Activated CD4-positive, alpha-beta T cell treated with anti-CD3 and anti-CD28 coated beads, Interleukin-2, amount 10 ng/mL, durations not matched to agents 7 days and 5 days (primary cell): ENCODE data around the gene AVEN. TPM values are rescaled to one million over a fixed set of nuclear protein-coding genes. Genes with fewer than 3 reads are reported as not detected.

Experiments
- CTCF ChIA-PET: fragments of 350-600 bp; sonication (Branson Sonifier 250); formaldehyde crosslinking; loops from one replicate; lab custom pipeline; 2021; ENCODE audit warnings: antibody characterized with exemption; lab: Charles Lee
- POLR2A ChIA-PET: fragments of 350-600 bp; sonication (Branson Sonifier 250); formaldehyde crosslinking; loops from one replicate; lab custom pipeline; 2021; ENCODE audit warnings: antibody characterized with exemption; lab: Charles Lee
- DNase-seq: peaks from one replicate; pipeline ENCODE4 v3.0.0-alpha.2; 2020
- H3K27ac Mint-ChIP-seq: one replicate; pipeline ENCODE4 v1.8.0; 2021; ENCODE audit warnings: mild to moderate bottlenecking, moderate library complexity, mixed read lengths
- H3K27me3 Mint-ChIP-seq: one replicate; pipeline ENCODE4 v1.8.0; 2021; ENCODE audit warnings: mixed read lengths
- H3K36me3 Mint-ChIP-seq: one replicate; pipeline ENCODE4 v1.8.0; 2021; ENCODE audit warnings: low read depth, mixed read lengths
- H3K4me1 Mint-ChIP-seq: one replicate; pipeline ENCODE4 v1.8.0; 2021; ENCODE audit warnings: mixed read lengths
- H3K4me3 Mint-ChIP-seq: one replicate; pipeline ENCODE4 v1.8.0; 2021; ENCODE audit warnings: mild to moderate bottlenecking, moderate library complexity, mixed read lengths
- H3K9me3 Mint-ChIP-seq: one replicate; pipeline ENCODE4 v1.8.0; 2021; ENCODE audit warnings: mixed read lengths
- total RNA-seq, 2 experiments: library from RNA; stranded (reverse); gene quantifications; one replicate each; pipeline ENCODE4 v1.2.3, GENCODE V29; 2021

The AVEN gene
- total RNA-seq, 2 experiments from 2014 or later, result 9.1 TPM

GRCh38 chr15:33871980-33872379, 167.0 kb downstream of the AVEN start:
- DNase-seq, result no peak
- no peaks in the 10 kb centered on the region for H3K9me3 Mint-ChIP-seq
- H3K4me1 Mint-ChIP-seq, result no peaks in the 10 kb centered on the region
- no peaks in the 10 kb centered on the region for H3K27me3 Mint-ChIP-seq
- no peaks in the 10 kb centered on the region for H3K36me3 Mint-ChIP-seq
- no peak overlapping the region for H3K27ac Mint-ChIP-seq
- POLR2A ChIA-PET, result no interaction called here
- no peak overlapping the region for H3K4me3 Mint-ChIP-seq
- CTCF ChIA-PET, result no interaction called here

GRCh38 chr15:33866101-33866737, 172.8 kb downstream of the AVEN start:
- POLR2A ChIA-PET, result no interaction called here
- DNase-seq, result no peak
- Mint-ChIP-seq H3K36me3 (peaks cover 3% of the 10 kb centered on the region), H3K27me3 (no peaks in the 10 kb centered on the region), H3K27ac (no peak overlapping the region), H3K4me3 (no peak overlapping the region), H3K4me1 (no peaks in the 10 kb centered on the region), H3K9me3 (no peaks in the 10 kb centered on the region)
- CTCF ChIA-PET, result interaction anchor here (1.4 kb wide), 1 partner anchor 16 kb away, joined by 3 read pairs; no protein-coding TSS in a partner anchor

DNA sequence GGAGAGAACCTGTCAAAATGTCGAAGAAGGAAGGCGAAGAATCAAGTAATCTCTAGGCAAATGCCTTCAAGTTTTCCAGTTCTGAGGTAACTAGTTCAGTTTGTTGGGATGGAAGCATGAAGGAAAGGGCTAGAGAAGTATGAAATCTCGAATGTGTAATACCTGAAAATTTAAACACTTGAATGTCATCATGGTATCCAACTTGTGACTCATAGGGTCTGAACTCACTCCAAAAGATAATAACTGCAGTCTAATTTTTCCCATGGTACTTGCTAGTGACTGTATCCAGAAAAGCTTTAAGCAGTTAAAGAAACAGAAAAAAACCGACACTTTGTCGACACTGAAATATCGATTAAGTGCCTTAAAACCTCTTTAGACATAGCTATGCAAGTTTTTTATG, 173.6 kb downstream of the AVEN start:
- Mint-ChIP-seq H3K27ac (no peak overlapping the region), H3K4me3 (no peak overlapping the region), H3K27me3 (no peaks in the 10 kb centered on the region), H3K4me1 (no peaks in the 10 kb centered on the region), H3K36me3 (peaks cover 3% of the 10 kb centered on the region), H3K9me3 (no peaks in the 10 kb centered on the region)
- no peak for DNase-seq
- ChIA-PET CTCF (interaction anchor here (1.4 kb wide), 1 partner anchor 15 kb away, joined by 3 read pairs; no protein-coding TSS in a partner anchor), POLR2A (no interaction called here)

- Mint-ChIP-seq H3K27ac (no peak overlapping the region), H3K27me3 (no peaks in the 10 kb centered on the region), H3K36me3 (peaks cover 3% of the 10 kb centered on the region), H3K4me1 (no peaks in the 10 kb centered on the region), H3K4me3 (no peak overlapping the region), H3K9me3 (no peaks in the 10 kb centered on the region)
- POLR2A ChIA-PET, result no interaction called here
- DNase-seq, result no peak
- CTCF ChIA-PET, result interaction anchor here (0.8 kb wide), 1 partner anchor 25 kb away, joined by 3 read pairs; no protein-coding TSS in a partner anchor
Observed at GRCh38 chr15:33864360-33865075, 174.5 kb downstream of the AVEN start.

DNA sequence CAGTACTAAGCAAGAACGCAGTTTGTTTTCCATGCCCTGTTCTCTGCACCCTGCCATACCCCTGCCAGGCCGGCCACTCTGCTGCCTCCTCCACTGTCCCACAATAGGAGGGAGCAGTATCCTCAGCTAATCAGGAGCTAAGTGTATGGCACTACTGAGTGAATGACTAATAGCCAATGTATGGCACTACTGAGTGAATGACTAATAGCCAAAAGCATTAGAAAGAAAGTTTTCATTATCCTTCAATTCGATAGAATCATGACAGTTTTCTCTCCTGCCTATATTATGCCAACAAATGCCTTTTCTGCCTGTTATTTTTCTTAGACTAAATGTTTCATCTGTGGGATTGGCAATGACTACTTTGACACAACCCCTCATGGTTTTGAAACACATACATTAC, 178.2 kb downstream of the AVEN start:
- H3K4me1 Mint-ChIP-seq, result no peaks in the 10 kb centered on the region
- CTCF ChIA-PET, result no interaction called here
- POLR2A ChIA-PET, result no interaction called here
- peaks cover 3% of the 10 kb centered on the region for H3K36me3 Mint-ChIP-seq
- DNase-seq, result no peak
- H3K4me3 Mint-ChIP-seq, result no peak overlapping the region
- no peaks in the 10 kb centered on the region for H3K27me3 Mint-ChIP-seq
- no peaks in the 10 kb centered on the region for H3K9me3 Mint-ChIP-seq
- no peak overlapping the region for H3K27ac Mint-ChIP-seq

- Mint-ChIP-seq H3K9me3 (no peaks in the 10 kb centered on the region), H3K27me3 (no peaks in the 10 kb centered on the region), H3K4me1 (no peaks in the 10 kb centered on the region), H3K36me3 (peaks cover 1% of the 10 kb centered on the region), H3K4me3 (no peak overlapping the region), H3K27ac (no peak overlapping the region)
- DNase-seq, result no peak
- ChIA-PET POLR2A (no interaction called here), CTCF (no interaction called here)
Observed at GRCh38 chr15:33859992-33860545, 178.9 kb downstream of the AVEN start.

GRCh38 chr15:33858836-33859235, 180.2 kb downstream of the AVEN start:
- Mint-ChIP-seq H3K27ac (no peak overlapping the region), H3K27me3 (no peaks in the 10 kb centered on the region), H3K9me3 (no peaks in the 10 kb centered on the region), H3K4me3 (no peak overlapping the region), H3K36me3 (no peaks in the 10 kb centered on the region), H3K4me1 (no peaks in the 10 kb centered on the region)
- DNase-seq, result no peak
- ChIA-PET POLR2A (no interaction called here), CTCF (no interaction called here)

DNA sequence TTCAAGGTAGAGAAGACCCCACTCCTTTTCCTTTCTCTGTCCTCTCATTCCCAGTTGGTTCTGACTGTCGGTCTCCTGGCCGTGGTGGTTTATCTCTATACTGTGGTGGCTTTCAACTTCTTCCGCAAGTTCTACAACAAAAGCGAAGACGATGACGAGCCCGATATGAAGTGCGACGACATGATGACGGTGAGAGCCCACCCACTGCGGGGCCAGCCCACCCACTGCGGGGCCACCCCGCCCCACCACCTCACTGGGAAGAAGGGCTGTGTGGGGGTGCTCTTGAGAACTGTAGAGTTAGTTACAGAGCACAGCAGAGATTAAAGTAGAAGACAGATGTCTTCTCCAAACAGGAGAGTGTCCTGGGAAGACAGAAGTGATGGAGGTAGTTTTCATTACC, 181.3 kb downstream of the AVEN start:
- POLR2A ChIA-PET, result no interaction called here
- Mint-ChIP-seq H3K4me3 (no peak overlapping the region), H3K36me3 (no peaks in the 10 kb centered on the region), H3K9me3 (no peaks in the 10 kb centered on the region), H3K4me1 (no peaks in the 10 kb centered on the region), H3K27ac (no peak overlapping the region), H3K27me3 (no peaks in the 10 kb centered on the region)
- DNase-seq, result no peak
- CTCF ChIA-PET, result no interaction called here

DNA sequence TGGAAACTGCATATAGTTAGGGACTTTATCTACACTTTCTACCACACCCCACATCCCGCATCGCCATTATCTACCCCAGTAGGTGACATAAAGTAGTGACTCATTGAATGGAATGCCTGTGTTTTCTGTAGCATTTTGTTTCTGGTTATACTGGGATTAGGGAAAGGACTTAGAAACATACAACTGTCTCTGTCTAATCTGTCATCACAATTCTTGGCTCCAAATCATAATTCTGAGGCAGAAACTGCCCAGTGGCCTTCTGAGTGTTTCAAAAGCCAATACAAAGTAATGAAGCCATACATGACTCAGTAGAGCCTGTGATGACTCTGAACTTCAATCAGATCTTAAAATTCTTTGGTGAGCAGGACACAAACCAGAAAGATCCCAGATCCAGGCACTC, 186.4 kb downstream of the AVEN start:
- ChIA-PET CTCF (no interaction called here), POLR2A (no interaction called here)
- Mint-ChIP-seq H3K4me1 (no peaks in the 10 kb centered on the region), H3K9me3 (no peaks in the 10 kb centered on the region), H3K27me3 (peaks cover 4% of the 10 kb centered on the region), H3K27ac (no peak overlapping the region), H3K4me3 (no peak overlapping the region), H3K36me3 (no peaks in the 10 kb centered on the region)
- no peak for DNase-seq

- Mint-ChIP-seq H3K4me1 (no peaks in the 10 kb centered on the region), H3K4me3 (no peak overlapping the region), H3K9me3 (no peaks in the 10 kb centered on the region), H3K27ac (no peak overlapping the region), H3K36me3 (no peaks in the 10 kb centered on the region), H3K27me3 (peaks cover 4% of the 10 kb centered on the region)
- ChIA-PET POLR2A (no interaction called here), CTCF (no interaction called here)
- no peak for DNase-seq
Observed at GRCh38 chr15:33852094-33852493, 186.9 kb downstream of the AVEN start.

- POLR2A ChIA-PET, result no interaction called here
- H3K27ac Mint-ChIP-seq, result no peak overlapping the region
- H3K4me3 Mint-ChIP-seq, result no peak overlapping the region
Observed at GRCh38 chr15:33851079-33851478, 187.9 kb downstream of the AVEN start.

GRCh38 chr15:33848011-33848410, 191.0 kb downstream of the AVEN start:
- Mint-ChIP-seq H3K4me1 (no peaks in the 10 kb centered on the region), H3K27me3 (peaks cover 4% of the 10 kb centered on the region), H3K27ac (no peak overlapping the region), H3K9me3 (no peaks in the 10 kb centered on the region), H3K36me3 (no peaks in the 10 kb centered on the region), H3K4me3 (no peak overlapping the region)
- no peak for DNase-seq
- CTCF ChIA-PET, result interaction anchor here (1.7 kb wide), 1 partner anchor 52 kb away, joined by 7 read pairs; no protein-coding TSS in a partner anchor
- POLR2A ChIA-PET, result no interaction called here

More at GRCh38 chr15:33851079-33851478, 187.9 kb downstream of the AVEN start:
- H3K27me3 Mint-ChIP-seq, result peaks cover 4% of the 10 kb centered on the region
- H3K4me1 Mint-ChIP-seq, result no peaks in the 10 kb centered on the region
- CTCF ChIA-PET, result no interaction called here
- H3K36me3 Mint-ChIP-seq, result no peaks in the 10 kb centered on the region
- no peak for DNase-seq
- no peaks in the 10 kb centered on the region for H3K9me3 Mint-ChIP-seq

GRCh38 chr15:33846862-33847261, 192.1 kb downstream of the AVEN start:
- no peak for DNase-seq
- H3K4me1 Mint-ChIP-seq, result no peaks in the 10 kb centered on the region
- H3K36me3 Mint-ChIP-seq, result no peaks in the 10 kb centered on the region
- H3K27ac Mint-ChIP-seq, result no peak overlapping the region
- H3K4me3 Mint-ChIP-seq, result no peak overlapping the region
- H3K9me3 Mint-ChIP-seq, result no peaks in the 10 kb centered on the region
- ChIA-PET CTCF (interaction anchor here (1.7 kb wide), 1 partner anchor 53 kb away, joined by 7 read pairs; no protein-coding TSS in a partner anchor), POLR2A (no interaction called here)
- peaks cover 4% of the 10 kb centered on the region for H3K27me3 Mint-ChIP-seq
